HG02588 (cell line): ENCODE results near the gene XPOT.

Experiments used
- ATAC-seq: cut with Tn5 transposase; IDR thresholded peaks from one replicate; pipeline ENCODE4 v1.9.1; 2021; ENCODE audit warnings: mild to moderate bottlenecking, moderate library complexity; ENCODE audit not compliant: unreplicated experiment

Gene XPOT

DNA sequence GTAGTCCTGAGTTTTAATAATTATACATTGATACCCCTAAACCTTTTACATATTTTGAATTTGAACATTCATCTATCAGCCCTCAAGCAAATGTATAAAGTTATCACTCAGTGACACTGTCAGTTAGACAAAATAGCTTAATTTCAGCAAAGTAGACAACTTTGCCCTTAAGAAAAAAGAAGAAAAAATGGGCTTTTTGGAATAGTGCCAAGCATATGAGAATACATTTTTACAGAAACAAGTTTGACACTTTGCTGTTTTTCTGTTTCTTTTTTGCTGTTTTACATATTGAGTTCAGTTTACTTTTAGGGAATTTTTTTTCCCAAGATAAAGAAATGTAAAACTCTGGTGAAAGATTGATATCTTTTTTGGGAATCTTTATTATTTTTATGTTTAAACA is 62.0 kb downstream of the XPOT start:
- no peak for ATAC-seq

DNA sequence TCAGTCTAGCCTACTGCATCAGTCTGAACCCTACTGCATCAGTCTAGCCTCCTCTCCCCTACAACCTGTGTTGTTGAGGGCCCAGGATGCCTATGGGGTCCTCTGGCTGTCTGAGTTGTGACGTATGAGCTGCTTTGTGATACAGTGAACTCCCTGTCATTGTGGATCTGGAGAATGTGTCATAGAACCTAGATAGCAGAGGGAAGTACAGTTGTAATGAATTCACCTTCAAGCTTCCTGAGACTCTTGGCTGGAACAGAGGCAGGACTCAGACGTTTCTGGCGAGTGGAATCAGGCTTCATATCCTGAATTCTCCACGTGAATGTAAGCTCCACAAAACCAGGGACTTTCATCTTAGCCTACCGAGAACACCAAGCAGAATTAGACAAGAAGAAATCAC is 64.8 kb downstream of the XPOT start:
- ATAC-seq, result no peak

DNA sequence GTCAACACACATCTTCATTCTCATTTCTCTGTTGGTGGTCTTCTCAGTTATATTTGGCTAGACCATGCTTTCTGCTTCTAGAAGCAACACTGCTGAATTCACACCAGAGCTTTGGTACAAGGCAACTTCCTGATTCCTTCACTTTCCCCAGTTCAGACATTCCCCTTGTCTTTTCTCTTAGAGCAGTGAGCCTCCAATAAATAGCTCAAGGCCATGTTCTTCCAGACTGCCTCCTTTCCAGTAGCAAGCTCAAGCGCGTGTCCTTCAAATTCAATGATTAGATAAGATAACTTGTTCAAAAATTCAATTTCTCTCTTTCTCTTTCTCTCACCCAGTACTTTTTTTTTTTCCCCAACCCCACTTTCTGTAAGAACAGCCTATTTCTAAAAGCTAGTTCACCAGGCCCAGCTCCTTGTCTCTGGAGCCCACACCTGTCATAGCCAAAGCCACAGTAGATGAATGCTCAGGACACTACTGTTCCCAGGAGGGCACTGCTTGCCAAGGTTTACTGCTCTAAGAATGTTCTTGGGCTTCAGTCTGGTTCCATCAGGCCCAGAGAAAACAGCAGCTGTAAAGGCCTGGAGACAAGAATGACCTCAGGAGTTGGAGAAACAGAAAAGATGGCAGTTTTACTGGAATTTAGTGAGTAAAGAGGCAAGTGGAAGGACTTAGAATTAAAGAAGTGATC is 65.4 kb downstream of the XPOT start:
- ATAC-seq, result no peak

DNA sequence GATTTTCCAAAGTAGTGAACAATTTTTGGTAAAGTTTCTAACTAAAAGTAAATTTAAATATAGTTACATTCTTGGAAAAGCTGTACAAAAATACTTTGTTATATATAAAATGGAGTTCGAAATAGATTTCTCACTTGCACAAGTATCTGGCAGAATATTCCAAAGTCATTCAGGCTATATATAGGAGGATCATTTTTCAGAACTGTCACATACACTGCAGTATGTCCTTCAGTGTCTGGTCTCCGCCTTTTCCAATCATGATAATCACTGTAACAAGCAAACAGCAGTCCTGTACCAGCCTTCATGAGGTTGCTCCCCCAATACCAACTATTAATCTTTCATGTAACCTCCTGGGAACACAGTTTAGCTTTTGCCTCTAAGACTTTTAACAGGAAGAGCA is 66.3 kb downstream of the XPOT start:
- ATAC-seq, result no peak

DNA sequence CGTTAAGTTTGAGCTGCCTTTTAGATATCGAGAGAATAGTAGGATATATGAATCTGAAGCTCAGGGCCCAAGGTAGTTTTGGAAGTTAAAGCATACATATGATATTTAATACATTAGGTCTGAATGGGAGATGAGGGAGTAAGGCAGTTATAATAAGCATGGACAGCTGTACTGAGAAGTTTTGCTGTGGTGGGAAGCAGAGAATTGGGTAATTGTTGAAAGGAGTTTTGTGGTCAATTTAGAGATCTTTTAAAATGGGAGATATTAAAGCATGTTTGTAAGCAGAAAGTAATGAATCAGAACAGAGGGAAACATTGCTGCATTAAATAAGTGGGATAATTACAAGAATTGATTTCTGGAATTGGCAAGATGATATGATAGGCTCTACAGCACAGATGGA is 69.0 kb downstream of the XPOT start:
- no peak for ATAC-seq

DNA sequence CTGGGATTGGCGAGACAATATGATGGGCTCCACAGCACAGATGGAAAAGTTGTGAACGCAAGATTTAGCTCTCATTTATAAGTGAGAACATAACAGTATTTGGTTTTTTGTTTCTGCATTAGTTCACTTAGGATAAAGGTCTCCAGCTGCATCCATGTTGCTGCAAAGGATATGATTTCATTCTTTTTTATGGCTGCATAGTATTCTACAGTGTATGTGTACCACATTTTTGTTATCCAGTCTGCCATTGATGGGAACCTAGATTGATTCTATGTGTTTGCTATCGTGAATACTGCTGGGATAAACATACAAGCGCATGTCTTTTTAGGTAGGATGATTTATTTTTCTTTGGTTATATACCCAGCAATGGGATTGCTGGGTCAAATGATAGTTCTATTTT is 71.3 kb downstream of the XPOT start:
- no peak for ATAC-seq

DNA sequence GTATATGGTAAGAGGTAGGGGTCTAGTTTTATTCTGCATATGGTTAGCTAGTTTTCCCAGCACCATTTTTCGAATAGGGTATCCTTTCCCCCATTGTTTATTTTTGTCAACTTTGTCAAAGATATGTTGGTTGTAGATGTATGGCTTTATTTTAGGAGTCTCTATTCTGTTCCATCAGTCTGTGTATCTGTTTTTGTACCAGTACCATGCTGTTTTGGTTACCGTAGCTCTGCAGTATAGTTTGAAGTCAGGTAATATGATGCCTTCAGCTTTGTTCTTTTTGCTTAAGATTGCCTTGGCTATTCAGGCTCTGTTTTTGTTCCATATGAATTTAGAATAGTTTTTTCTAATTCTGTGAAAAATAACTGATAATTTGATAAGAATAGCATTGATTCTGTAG is 72.7 kb downstream of the XPOT start:
- ATAC-seq, result no peak

DNA sequence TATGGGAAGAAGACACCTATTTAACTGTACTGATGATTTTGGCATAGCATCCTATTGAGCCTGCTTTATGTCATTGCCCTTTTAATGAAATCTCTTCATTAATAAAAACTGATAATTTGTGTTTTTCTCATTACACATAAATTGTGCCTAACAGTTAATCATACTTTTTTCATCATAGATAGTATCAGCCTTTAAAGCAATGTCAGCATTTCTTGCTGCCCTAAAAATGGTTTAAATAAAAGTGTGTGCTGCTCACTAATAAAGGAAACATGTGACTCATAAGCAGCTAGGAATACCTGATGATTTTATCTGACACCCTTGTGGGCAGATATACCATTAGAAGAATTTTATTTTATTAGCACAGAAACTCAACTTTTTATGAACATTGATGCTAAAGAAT is 74.5 kb downstream of the XPOT start:
- no peak for ATAC-seq

DNA sequence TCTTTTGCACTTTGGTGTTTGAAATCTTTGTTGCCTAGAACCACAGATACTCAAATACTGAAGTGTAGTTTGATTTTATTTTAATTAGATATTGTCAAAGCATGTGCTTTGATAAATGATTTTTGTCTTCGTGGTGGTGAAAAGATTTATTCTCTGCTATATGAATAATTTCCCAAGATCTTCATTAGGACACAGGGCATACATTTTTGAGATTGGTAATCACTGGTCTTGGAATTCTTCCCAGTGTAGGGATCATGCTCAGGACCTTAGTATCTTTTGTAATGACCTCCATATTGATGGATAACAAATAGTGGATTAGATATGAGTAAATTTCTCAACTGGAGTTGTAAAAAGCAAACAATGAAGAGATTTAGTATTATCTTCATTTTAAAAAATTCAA is 76.0 kb downstream of the XPOT start:
- ATAC-seq, result no peak

DNA sequence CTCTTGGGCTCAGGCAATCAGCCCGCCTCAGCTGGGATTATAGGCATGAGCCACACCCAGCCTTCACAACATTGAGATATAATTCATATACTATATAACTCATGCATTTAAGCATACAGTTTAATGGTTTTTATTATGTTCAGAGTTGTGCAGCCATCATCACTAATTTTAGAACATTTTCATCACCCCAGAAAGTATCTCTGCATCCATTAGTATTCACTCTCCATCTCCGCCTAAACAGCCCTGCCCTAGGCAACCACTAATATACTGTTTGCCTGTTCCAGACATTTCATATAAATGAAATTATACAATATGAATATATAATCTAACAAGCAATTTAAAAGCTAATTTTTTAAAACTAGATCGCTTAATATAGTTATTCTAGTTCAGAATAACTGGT is 82.5 kb downstream of the XPOT start:
- ATAC-seq, result no peak

DNA sequence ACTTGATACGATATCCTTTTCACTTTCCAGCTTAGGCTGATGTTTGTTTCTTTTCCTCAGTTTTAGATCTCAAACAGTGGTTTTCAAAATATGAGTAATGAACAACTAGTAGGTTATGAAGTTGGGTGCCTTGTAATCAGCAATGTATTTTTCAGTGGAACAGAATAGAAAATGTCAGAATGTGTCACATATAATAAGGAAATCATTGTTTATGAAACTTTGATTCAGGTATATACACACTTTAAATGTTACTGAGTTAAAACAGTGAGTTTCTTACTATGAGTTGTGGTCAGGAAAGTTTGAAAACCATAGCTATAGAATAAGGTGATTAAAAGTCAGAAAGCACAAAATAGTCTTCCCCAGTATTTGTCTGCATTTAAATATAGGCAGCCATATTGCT is 87.5 kb downstream of the XPOT start:
- ATAC-seq, result no peak

DNA sequence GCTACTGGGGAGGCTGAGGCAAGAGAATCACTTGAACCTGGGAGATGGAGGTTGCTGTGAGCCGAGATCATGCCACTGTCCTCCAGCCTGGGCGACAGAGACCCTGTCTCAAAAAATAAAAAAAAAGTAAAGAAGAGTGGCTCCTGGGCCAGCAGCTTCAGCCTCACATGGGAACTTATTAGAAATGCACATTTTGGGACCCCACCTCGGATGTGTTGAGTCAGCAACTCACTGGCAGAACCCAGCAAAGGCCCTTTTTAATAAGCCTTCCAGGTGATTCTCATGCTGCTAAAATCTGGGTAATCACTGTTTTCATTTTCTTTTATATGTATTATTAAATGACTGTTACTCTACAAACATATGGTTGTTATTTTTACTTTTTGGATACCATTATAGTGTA is 89.3 kb downstream of the XPOT start:
- ATAC-seq, result no peak

DNA sequence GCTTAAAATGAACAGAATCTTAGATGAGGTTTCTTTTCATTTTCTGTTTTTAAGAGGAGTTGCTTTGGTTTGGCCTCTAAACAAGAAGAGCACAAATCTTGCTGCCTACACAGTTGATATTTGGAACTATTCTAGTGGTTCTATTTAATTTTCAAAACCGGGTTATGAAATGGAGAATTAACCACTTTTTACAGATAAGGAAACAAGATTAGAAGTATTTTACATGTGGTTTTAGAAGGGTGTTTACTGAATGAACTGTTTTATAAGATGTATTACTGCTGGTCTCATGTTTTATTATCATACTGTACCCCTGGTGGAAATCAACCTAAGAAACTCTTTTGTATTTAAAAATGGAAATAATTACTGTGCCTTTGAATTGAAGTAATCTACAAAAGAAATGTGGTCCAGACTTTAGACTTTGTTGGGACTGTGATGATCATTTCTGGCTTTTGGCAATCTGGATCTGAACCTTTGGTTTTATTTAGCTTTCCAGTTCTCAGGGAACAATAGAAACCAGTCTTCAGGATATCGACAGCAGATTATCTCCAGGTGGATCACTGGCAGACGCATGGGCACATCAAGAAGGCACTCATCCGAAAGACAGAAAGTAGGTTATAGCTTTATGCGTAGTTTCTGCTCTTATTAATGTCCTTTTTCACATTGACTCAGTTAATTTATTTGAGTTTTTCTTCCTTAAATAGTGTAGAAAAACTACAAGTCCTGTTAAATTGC is 91.0 kb downstream of the XPOT start:
- ATAC-seq, result no peak

DNA sequence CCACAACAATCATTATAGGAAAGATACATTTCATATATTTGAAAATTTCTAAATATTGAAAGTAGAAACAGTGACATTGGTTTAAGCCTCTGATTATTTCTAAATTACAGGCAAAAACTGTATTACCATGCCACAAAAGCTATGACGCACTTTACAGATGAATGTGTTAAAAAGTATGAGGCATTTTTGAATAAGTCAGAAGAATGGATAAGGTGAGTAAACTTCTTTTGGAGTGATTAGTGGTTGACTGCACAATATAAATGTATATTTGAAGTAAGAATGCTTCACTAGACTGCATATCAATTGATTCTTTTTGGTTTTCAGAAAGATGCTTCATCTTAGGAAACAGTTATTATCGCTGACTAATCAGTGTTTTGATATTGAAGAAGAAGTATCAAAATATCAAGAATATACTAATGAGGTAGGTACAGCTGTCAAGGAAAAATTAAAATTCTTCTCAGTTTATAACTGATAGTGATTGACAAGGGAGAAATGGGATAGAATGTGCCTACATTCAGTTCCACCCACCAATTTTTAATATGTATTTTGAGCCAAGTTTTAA is 92.7 kb downstream of the XPOT start:
- no peak for ATAC-seq

DNA sequence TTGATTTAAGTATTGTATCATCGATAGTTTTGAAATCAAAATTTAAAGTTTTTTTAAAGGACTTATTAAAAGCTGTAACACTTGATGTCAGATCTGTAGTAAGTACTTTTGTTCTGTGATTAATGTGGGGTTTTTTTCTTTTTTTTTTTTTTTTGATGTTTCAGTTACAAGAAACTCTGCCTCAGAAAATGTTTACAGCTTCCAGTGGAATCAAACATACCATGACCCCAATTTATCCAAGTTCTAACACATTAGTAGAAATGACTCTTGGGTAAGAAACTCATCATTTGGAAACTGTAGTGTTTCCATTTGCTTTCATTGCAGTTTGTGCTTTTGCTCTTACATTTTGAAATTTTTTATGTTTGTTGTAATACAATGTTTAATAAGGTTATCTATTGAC is 93.3 kb downstream of the XPOT start:
- no peak for ATAC-seq

DNA sequence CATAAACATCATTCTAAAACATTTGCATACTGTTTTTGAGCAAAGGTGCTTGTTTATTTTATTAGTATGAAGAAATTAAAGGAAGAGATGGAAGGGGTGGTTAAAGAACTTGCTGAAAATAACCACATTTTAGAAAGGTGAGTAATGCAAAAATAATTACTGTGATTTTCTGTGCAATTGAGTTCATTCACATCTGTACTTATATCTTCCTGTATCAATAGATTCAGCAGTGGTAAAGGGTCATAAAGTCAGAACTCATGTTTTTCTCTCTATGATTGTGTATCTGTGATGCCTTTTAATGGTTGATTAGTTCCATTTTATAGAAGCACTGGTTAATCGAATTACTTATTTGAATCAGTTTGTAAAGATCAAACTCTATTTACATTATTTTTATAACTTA is 93.7 kb downstream of the XPOT start:
- no peak for ATAC-seq

DNA sequence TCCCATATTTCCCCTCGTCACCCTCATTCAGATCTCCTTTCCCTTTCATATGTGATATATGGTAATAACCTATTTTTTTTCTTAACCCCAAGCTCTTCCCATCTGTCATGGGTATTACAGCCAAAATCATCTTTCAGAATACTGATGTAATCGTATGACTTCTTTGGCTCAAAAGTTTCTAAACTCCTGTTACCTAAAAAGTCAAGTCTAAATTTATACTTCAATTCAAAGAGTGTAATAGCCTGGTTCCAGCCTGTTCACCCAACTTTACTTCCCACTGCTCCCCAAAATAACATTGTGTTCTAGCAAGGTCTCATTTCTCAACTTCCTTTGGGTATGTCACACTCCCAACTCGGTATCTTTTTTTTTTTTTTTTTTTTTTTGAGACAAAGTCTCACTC is 96.2 kb downstream of the XPOT start:
- ATAC-seq, result no peak
